Stimulated activated CD4-positive, alpha-beta T cell treated with anti-CD3 and anti-CD28 coated beads, Interleukin-15, amount 100 ng/mL, for 48 hours (primary cell): ENCODE results near the gene CAMK1D.

Experiments
- DNase-seq, 2 donors: peaks; one replicate each; pipeline ENCODE4 v3.0.0-alpha.2; 2020; ENCODE audit warnings: low read depth in 2 of 2

CAMK1D gene

DNA sequence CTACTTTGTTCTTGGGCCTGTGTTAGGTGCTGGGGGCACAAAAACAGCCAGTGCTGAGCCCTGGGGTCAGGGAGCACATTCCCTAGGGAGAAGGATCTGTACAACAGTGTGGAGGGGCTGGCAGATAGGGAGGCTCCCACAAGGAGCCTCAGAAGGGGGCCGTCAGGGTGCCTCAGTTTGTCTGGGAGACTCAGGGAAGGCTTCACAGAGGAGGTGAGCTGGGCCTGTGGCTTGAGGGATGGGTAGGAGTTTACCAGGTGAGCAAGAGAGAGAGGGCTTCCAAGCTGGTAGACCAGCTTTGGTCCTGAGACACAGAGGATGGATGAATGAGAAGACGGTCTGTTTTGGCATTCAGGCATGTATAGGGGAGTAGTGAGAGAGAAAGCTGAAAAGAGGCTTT, 52.1 kb downstream of the CAMK1D start:
- no peak for DNase-seq

DNA sequence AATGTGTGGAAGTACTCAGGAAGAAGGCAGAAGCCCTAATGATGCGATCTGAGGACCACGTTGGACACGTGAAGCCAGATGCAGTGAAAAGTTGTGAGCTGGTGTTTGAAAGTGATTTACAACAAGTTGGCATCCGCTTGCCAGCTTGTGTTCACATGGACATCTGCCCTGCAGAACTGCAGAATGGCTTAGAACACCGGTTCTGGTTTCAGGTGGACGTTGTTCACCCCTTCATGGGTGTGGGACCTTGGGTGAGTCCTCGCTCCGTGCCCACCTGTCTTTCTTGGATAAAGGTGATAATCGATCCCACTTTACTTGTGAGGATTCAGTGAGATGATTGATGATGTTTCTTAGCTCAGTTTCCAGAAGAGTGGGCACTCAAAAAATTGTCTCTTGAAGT, 53.8 kb downstream of the CAMK1D start:
- no peak for DNase-seq

DNA sequence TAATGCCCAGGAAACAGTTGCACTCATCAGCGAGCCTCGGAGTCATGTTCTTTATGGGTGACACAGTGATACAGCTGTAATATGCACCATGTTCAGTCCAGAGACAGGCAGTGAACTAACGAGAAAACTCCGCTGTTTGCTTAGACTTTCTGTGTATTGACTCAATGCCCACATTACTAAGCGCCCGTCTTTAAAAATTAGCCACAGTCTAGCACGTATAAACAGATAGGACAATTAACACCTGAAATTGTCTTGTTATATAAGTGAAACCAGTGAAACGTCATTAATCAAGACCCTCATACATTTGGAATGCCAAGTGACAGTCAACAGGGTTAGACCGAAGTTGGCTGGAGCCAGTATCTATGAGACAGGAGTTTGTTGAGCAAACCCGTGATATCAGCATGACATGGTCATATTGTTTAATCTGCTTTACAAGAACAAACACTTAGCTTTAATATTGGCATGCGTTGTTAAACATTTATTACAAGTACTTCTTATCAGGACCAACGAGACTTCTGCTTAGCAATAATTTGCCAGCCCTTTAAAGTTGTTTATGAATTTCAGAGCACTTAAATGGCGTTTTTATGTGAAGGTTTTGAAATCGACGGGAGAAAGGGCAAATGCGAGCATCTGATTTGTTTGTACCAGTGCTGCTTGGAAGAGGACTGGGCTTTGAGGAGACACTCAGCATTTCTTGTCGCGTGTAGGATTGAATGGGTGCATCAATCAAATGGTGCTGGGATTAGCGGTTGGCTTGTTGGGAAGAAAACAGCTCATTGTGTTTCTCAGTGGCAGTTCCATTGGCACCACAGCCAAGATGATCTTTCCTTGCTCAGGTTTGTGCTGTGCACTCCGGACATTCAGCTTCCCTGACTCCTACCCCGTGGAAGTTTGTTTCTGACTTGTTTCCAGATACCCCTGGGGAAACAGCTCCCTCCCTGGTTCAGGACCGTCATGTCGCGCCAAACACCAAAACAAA, 56.3 kb downstream of the CAMK1D start:
- no peak for DNase-seq

DNA sequence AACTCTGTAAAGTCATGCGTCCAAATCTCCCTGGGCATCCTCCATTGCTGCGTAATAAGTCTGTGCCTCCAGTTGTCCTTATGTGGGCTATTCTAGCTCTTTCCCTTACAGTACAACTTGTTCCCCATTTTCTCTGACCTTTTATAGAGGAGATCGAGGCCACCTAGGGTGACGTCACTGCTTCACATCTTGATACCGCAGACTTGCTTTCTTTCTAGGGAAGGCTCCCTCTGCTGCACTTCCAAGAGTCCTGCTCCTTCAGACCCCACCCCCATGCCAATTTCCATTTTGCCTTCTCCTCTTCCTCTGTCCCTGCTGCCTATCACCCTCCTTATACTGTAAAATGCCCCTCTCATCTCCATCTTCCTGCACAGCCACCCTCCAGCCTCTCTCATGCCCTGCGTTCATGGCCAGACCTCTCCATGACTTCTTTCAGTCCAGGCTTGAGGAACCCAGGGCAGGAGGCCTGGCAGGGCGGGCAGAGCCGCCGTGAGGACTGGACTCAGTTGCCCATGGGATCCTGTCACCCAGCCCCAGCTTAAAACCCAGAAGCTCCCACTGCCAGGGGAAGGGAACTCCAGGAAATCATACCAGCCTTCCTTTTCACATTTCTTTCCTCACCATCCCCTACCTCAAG, 57.5 kb downstream of the CAMK1D start:
- DNase-seq, result no peak

DNA sequence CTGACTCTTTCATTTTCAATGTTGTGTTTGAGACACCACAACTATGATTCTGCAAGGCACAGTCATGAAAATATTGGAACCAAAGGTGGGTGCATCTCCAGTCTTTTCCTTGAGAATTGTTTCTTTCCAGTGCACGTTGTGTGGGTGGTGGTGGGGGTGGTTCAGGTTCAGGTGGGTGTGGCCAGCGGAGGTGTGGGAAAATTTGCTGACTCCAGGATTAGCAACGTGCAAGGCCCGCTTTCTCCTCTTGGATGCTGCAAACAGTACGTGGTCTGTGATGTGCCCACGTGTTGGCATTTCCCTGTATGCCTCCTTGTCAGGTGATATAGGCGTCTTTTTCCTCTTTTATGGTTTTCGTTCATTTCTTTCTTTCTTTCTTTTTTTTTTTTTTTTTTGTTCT, 59.1 kb downstream of the CAMK1D start:
- no peak for DNase-seq

DNA sequence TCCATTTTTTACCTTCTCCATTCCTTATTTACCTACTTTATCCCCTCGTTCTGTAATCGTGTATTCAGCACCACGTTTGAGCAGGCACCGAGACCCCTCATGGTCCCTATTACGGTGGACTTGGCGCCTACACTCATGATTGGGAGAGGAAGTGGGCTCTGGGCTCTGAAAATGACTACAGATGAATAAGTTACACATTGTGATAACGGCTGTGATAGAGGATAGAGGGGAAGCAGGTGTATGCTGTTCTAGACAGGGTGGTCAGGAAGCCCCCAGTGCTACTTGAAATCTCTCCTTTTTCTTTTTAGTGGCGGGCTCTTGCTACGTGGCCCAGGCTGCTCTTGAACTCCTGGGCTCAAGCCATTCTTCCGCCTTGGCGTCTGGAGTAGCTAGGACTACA, 59.8 kb downstream of the CAMK1D start:
- DNase-seq, result no peak

DNA sequence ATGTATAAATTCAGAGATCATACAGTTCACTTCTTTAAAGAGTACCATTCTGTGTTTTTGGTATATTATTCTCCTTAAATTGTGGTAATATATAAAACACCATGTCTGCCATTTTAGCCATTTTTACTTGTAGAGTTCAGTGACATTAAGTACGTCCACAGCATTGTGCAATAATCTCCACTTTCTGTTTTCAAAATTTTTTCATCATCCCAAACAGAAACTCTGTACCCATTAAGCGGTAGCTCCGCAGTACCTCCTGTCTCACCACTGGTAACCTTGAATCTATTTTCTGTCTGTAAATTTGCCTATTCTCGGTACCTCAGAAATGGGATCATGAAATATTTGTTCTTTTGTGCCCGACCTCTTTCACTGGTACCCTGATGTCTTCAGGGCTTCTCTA, 60.3 kb downstream of the CAMK1D start:
- no peak for DNase-seq

DNA sequence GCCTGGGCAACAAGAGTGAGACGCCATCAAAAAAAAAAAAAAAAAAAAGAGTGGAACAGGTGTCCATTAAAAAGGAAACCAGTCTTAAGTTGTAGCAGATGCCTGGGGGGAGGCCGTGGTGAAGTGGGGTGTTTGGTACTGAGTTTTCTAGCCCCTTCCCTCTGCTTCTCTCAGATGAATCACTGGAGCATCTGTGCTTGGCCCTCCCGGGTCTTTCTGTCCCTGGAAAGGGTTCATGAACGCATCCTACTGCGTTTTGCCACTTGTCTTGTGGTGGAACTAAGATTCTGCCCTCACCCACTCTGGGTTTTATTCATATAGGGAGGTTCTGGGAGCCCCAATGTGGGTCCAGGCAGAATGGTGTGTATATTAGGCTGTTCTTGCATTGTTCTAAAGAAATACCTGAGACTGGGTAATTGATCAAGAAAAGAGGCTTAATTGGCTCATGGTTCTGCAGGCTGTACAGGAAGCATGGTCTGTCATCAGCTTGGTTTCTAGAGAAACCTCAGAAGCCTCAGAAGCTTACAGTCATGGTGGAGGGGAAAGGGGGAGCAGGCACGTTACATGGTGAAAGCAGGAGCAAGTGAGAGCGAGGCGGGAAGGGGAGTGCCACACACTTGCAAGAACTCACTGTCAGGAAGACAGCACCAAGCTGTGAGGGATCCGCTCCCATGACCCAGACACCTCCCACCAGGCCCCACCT, 63.5 kb downstream of the CAMK1D start:
- DNase-seq, result peak; percentile 26 to 30

DNA sequence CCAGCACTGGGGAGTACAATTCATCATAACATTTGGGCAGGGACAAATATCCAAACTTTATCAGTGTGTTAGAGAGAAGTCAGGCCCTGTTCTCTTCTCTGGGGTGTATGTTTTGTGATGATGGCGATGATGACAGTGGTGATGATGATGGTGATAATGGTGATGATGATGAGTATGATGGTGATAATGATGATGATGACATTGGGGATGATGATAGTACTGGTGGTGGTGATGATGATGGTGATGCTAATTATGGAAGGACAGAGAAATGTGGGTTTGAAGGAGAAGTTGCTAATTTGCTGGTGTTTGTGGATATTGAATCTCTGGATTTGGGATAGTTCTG, 64.0 kb downstream of the CAMK1D start:
- DNase-seq, result no peak

DNA sequence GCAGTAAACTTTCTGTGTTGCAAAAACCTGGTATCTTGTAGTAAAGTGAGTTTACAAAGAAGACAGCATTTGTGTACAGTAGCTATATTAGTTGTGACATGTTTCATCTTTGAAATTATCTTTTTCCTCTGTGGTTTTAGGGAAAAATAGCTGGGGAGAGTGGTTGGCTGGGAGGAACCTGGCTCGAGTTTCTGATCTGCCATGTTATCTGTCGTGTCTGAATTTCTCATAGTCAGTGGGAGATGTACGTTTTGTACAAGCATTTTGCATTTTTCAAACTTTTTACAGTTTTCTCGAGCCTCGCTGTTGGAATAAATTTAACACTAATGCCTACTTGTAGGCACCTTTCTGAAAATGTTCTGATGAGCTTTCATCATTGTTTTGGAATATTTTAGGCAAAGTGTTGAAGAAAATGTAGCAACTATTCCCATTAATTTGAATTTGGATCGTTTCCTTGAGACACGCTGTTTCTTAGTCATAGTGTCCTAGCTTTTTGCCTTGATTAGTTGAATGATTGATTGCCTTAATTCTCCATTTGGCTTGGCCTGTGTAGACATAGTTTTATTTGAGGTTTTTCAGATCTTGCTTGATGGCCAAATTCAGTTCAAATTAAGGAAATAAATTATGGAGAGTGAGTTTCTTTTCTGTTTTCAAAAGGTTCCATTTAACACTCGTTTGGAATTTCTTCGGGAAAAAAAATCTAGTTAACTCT, 65.1 kb downstream of the CAMK1D start:
- DNase-seq, result no peak

DNA sequence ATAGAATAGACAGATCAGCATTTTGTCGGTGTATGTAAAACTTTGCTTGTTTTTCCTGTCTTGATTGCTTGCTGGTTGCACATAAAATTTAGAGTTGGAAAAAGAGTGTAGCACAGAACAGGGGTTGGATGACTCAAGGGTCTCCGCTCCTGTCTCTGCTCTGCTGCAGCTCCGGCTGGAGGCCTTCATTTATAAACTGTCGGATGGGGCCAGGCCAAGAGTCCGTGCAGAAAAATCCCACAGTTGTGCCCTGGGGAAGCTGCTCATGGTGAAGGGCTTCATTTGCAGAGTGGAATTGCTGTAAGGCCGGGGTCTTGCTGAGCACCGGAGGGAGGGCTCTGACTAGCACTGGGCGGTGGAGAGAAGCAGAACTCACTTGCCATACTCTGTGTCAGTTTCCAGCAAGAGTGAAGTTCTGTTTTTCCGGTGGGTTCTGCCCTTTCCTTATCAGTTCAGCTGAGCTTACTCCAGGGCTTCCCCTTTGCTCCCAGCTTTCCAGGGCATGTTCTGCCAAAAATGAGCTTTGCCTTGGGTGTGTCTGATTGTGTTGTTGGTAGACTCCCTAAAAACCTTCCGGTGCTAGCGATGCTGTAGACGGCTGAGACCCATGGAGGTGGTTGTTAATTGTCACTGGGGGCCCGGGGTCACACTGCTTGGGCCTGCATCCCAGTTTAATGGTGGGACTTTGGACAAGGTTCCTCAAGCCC, 67.2 kb downstream of the CAMK1D start:
- DNase-seq, result no peak

DNA sequence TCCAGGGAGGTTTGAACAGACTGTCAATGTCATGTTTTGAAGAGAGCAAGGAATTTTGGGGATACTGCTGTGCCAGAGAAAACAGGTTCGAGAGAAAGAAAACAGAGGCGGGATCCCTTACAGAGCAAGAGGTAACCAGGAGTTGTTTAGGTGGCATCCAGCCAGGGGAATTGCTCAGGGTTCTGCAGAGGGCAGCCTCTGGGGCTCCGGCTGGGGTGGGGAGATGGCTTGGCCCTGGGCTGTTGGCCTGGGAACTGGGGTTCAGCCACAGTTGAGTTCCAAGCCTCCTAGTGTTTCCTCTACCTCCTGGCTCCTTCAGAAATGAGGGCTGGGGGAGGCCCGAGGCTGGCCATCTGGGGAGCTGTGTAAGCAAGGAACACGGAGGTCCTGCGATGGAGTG, 68.0 kb downstream of the CAMK1D start:
- DNase-seq, result no peak

DNA sequence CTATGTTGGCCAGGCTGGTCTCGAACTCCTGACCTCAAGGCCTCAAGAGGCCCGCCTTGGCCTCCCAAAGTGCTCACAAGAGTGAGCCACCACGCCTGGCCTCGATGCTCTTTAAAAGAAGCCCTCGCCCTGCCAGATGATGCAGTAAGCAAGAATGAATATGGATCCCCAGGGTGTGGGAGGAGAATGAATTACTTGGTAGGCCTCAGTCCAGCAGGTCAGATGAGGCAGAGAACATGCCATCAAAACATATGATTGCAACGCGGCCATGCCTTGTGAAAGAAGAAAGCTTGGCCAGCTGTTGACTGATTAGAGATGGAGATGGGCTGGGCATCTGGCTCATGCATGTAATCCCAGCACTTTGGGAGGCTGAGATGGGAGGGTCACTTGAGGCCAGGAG, 68.7 kb downstream of the CAMK1D start:
- DNase-seq, result no peak

DNA sequence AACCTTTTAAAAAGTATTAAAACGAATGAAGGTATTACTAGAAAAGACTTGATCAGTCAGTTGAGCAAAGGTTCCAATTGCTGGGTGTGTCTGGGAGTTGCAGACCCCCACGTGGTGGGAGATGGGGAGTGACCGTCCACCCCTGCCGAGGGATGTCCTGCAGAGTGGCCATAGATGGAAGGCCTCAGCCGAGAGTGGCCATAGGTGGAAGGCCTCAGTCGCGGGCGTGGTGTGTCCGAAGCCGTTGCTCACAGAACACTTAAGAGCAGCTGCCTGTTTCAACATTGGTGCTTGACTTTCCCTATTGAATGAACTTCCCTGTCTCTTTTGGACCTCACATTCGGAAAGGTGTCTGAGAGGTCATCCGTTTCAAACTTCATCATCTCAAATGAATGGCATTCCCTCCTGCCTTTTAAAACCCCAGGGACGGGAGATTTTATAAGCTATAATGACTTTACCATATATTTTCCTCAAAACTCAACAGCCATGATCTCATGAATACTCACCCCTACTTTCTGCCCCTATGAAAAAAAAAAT, 69.4 kb downstream of the CAMK1D start:
- no peak for DNase-seq

DNA sequence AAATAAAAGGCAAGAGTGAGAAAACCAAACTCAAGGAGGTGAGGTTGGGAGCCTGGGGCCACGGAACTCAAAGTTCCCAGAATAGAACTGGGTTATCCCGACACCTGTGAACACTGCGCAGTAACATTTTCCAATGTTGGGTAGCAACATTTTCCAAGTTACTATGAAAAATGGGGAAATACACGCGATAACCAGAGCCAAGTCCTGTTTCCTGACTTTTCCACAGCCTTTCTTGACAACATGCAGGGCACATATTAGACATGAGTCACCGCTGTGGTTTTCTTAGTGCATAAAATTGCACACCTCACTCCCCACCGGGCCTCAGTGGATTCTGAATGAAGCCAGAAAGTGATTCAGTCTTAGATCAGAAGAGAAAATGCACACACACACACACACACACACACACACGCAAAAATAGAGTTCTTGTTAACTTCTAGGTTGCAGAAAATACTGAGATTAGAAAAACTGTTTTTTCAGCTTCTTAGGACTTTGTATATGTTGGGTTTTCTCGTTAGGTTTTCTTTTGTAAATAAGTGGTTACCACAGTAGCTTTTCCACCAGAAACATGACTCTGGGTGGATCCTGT, 70.0 kb downstream of the CAMK1D start:
- peak; percentile 71 to 72 for DNase-seq

DNA sequence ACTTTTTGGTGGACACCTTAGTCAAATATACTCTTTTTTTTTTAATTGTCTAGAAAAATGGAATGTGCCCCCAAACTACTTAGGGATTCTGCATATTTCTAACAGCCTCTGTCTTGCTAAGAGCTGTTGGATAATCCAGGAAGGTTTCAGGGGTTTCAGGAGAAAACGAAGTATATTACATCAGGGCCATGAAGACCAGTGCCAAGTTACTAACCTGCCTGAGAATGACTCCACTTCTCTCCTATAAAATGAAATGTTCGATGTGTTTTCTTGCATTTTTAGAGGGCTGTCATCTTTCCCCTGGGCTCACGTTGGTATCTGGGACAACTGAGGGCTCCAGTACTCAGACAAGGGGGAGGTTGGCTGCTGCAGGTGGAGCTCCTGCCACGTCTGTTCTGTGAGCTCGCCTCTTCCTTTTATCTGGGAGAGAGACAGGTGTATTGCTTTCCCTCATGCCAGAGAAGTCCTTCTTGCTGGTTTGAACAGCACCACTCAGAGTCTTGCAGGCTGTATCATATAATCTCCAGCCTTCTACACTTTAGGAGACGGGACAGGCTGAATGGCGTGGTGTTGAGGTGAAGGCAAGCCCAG, 71.3 kb downstream of the CAMK1D start:
- no peak for DNase-seq

DNA sequence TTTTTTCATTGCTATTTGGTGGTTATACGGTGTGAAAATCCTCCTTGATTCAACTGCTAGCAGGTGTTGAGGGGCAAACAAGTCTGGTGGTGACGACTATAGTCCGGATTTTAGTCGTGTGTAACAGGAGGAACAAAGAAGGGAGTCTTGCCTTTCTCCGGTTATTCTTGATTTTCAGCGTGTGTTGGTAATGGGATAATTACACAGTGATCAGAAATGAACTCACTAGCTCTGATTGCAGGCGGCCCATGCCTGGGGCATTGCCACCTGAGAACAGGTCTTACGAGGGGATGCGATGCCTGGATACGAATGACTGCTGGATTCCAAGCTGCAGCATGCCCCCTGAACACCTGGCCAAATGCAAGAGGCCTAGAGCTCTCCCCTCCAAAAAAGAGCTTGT, 72.8 kb downstream of the CAMK1D start:
- no peak for DNase-seq

DNA sequence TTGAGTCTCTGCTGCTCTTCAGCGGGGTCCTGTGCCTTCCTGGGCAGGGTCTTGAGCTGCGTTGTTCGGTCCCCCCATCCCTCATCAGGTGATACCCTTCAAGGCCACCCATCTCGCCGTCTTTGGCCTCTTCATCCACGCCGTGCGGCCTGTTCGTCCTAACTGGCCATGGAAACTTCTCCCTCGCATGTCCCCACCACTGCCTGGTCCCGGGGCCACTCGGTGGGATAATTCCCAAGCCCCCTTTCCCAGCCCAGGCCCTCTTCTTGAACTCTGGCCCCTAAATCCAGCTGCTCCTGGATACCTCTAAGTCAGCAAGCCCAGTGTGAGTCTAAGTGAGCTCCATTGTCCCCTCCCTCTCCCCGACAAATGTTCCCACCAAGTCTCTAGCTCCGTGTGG, 74.5 kb downstream of the CAMK1D start:
- no peak for DNase-seq

DNA sequence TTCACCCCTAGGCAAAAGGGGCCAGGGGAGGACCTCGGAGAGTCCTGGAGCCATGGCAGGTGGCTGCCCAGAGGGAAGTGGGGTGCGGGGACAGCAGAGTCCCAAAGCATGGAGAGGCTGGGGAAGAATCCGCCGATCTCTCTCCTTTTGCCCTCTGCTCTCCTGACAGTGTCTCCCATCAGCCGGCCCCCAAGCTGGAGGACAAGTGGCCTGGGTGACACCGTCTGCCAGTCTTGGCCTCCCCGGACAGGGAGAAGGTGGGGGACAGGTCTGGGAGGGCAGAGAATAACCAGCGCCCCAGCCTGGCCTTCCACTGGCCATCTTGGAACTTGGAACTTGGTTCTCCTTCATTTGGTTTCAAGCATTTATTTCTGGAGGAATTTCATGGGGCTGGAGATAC, 77.9 kb downstream of the CAMK1D start:
- no peak for DNase-seq

DNA sequence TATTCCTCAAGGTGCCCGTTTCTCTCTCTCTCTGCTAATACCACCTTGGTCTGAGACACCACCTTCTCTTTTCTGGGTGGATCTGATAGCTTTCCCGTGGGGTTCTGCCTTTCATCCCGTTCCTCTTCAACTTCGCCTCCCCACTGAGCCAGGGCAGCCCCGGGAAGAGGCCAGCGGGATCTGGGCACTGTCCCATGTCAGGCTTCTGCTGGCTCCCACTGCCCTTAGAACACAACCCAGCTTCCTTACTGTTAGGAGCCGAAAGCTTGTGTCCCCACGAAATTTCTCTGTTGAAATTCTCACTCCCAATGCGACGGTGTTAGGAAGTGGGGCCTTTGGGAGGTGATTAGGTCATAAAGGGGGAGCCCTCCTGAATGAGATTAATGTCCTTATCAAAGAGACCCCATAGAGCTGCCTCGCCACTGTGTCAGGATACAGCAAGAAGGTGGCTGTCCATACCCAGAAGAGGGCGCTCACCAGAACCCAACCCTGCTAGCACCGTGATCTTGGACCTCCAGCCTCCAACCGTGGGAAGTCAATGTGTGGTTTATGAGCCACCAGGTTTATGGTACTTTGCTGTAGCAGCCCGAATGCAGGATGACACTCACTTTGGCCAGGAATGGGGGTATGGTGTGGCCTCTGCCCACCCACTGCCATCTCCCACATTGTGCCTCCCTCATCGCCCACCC, 79.2 kb downstream of the CAMK1D start:
- no peak for DNase-seq
